ENCODE measurements around the gene ATP9B. TPM values are rescaled to one million over a fixed set of nuclear protein-coding genes. Genes with fewer than 3 reads are reported as not detected.

ATP9B gene
- total RNA-seq, 1 donor from 2014 or later: 18.7 TPM

- DNase-seq (ENCODE audit: low read depth): peak; percentile 74
These were observed 324.7 kb downstream of the ATP9B start for GRCh38 chr18:79393635-79394533.

GRCh38 chr18:79394534-79395307 lies 325.5 kb downstream of the ATP9B start:
- no peak for DNase-seq (ENCODE audit: low read depth)

- DNase-seq (ENCODE audit: low read depth): no peak
These were observed 326.1 kb downstream of the ATP9B start for GRCh38 chr18:79395308-79395640.

GRCh38 chr18:79395761-79396404 lies 326.7 kb downstream of the ATP9B start, which contains the start of gene NFATC1:
Gene NFATC1, plus strand, starts transcription at chr18:79395930. Its CDS starts 295 bp downstream, at chr18:79396225.
- DNase-seq (ENCODE audit: low read depth): peak; percentile 61

- DNase-seq (ENCODE audit: low read depth): peak; percentile 53
These were observed 327.4 kb downstream of the ATP9B start for GRCh38 chr18:79396431-79397246.

GRCh38 chr18:79397247-79397829 lies 328.1 kb downstream of the ATP9B start:
- DNase-seq (ENCODE audit: low read depth): no peak

- no peak for DNase-seq (ENCODE audit: low read depth)
These were observed 328.9 kb downstream of the ATP9B start for GRCh38 chr18:79397830-79398761.

- DNase-seq (ENCODE audit: low read depth): no peak
These were observed 330.3 kb downstream of the ATP9B start for GRCh38 chr18:79399275-79400081.

GRCh38 chr18:79400091-79400590 lies 330.9 kb downstream of the ATP9B start:
- DNase-seq (ENCODE audit: low read depth): peak; percentile 37

GRCh38 chr18:79400591-79401381 lies 331.6 kb downstream of the ATP9B start:
- DNase-seq (ENCODE audit: low read depth): no peak

- no peak for DNase-seq (ENCODE audit: low read depth)
These were observed 332.5 kb downstream of the ATP9B start for GRCh38 chr18:79401494-79402208.

- DNase-seq (ENCODE audit: low read depth): no peak
These were observed 333.0 kb downstream of the ATP9B start for GRCh38 chr18:79402209-79402576.

- peak; percentile 73 for DNase-seq (ENCODE audit: low read depth)
These were observed 334.0 kb downstream of the ATP9B start for GRCh38 chr18:79402977-79403722.

- peak; percentile 86 for DNase-seq (ENCODE audit: low read depth)
These were observed 334.8 kb downstream of the ATP9B start for GRCh38 chr18:79403723-79404566.

- DNase-seq (ENCODE audit: low read depth): no peak
These were observed 335.3 kb downstream of the ATP9B start for GRCh38 chr18:79404567-79404910.
